GM21717 (cell line): ENCODE measurements around the gene CAPN14.
"Not testable (repeated sequence)": the region's sequence is repeated elsewhere in the genome, so short reads cannot be mapped to it uniquely, and the experiment has no call there.

Experiments
- ATAC-seq: cut with Tn5 transposase; IDR thresholded peaks from one replicate; pipeline ENCODE4 v1.9.1; 2021; ENCODE audit warnings: mild to moderate bottlenecking, moderate library complexity; ENCODE audit not compliant: unreplicated experiment

The CAPN14 gene

GRCh38 chr2:31199206-31199605 is 18.1 kb downstream of the CAPN14 start:
- ATAC-seq = no peak

GRCh38 chr2:31197669-31198068 is 19.6 kb downstream of the CAPN14 start:
- no peak for ATAC-seq

- no peak for ATAC-seq
Observed at GRCh38 chr2:31197166-31197565, 20.1 kb downstream of the CAPN14 start.

- no peak for ATAC-seq
Observed at GRCh38 chr2:31196622-31197021, 20.7 kb downstream of the CAPN14 start.

GRCh38 chr2:31193806-31194205 is 23.5 kb downstream of the CAPN14 start:
- no peak for ATAC-seq

- no peak for ATAC-seq
Observed at GRCh38 chr2:31192851-31193392, 24.4 kb downstream of the CAPN14 start.

- ATAC-seq = no peak
Observed at GRCh38 chr2:31192396-31192795, 24.9 kb downstream of the CAPN14 start.

- ATAC-seq = no peak
Observed at GRCh38 chr2:31191931-31192330, 25.4 kb downstream of the CAPN14 start.

- ATAC-seq = no peak
Observed at GRCh38 chr2:31190188-31190587, 27.1 kb downstream of the CAPN14 start.

- no peak for ATAC-seq
Observed at GRCh38 chr2:31189141-31189540, 28.2 kb downstream of the CAPN14 start.

GRCh38 chr2:31188131-31188530 is 29.2 kb downstream of the CAPN14 start:
- ATAC-seq = no peak

GRCh38 chr2:31187166-31187565 is 30.1 kb downstream of the CAPN14 start:
- no peak for ATAC-seq

- not testable (repeated sequence) for ATAC-seq
Observed at GRCh38 chr2:31183973-31184372, 33.3 kb downstream of the CAPN14 start.

GRCh38 chr2:31176742-31177141 is 40.6 kb downstream of the CAPN14 start:
- no peak for ATAC-seq

GRCh38 chr2:31171142-31171541 is 46.2 kb downstream of the CAPN14 start:
- ATAC-seq = no peak

GRCh38 chr2:31170071-31170698 is 47.1 kb downstream of the CAPN14 start:
- no peak for ATAC-seq

GRCh38 chr2:31168291-31168690 is 49.0 kb downstream of the CAPN14 start:
- no peak for ATAC-seq

- no peak for ATAC-seq
Observed at GRCh38 chr2:31166925-31167324, 50.4 kb downstream of the CAPN14 start.

- no peak for ATAC-seq
Observed at GRCh38 chr2:31163011-31163539, 54.2 kb downstream of the CAPN14 start.

- ATAC-seq = no peak
Observed at GRCh38 chr2:31161637-31162036, 55.7 kb downstream of the CAPN14 start.

GRCh38 chr2:31151501-31151900 is 65.8 kb downstream of the CAPN14 start:
- ATAC-seq = no peak

GRCh38 chr2:31150120-31150670 is 67.1 kb downstream of the CAPN14 start:
- ATAC-seq = no peak
